PC-9 (cell line): Measurements from ENCODE around the gene NADSYN1. TPM values are rescaled to one million over a fixed set of nuclear protein-coding genes. Genes with fewer than 3 reads are reported as not detected.

ENCODE experiments used
- BruUV-seq: library from RNA; stranded (reverse); fragments of 400-500 nt; replicated peaks from 2 replicates; lab custom pipeline; 2021; lab: Mats Ljungman, UMichigan
- CTCF ChIA-PET: fragments of 300-600 bp; sonication (Branson Sonifier 250); formaldehyde crosslinking; loops from one replicate; lab custom pipeline; 2022; ENCODE audit warnings: antibody characterized with exemption; lab: Charles Lee
- POLR2A ChIA-PET: fragments of 300-600 bp; sonication (Branson Sonifier 250); formaldehyde crosslinking; loops from one replicate; lab custom pipeline; 2022; ENCODE audit warnings: antibody characterized with exemption; ENCODE audit not compliant: unreplicated experiment; lab: Charles Lee
- DNase-seq, 2 experiments: peaks; one replicate each; pipeline versions ENCODE4 v3.0.0 to v3.0.0-alpha.2; 2015 to 2022; ENCODE audit warnings: mixed read lengths in 1 of 2
- H2AFZ ChIP-seq: fragments of 200-600 bp; sonication (generic); 2 replicates; pipeline ENCODE4 v1.8.1; 2017; ENCODE audit warnings: antibody characterized with exemption
- H3F3A ChIP-seq: fragments of 200-600 bp; sonication (generic); 2 replicates; pipeline ENCODE4 v1.8.1; 2017; ENCODE audit warnings: antibody characterized with exemption, mild to moderate bottlenecking, low read depth; ENCODE audit not compliant: insufficient read depth
- H3K27ac ChIP-seq: fragments of 200-600 bp; sonication (generic); 2 replicates; pipeline ENCODE4 v1.6.1; 2016; ENCODE audit warnings: mixed run types
- H3K27me3 ChIP-seq: fragments of 200-600 bp; sonication (generic); 2 replicates; pipeline ENCODE4 v1.6.1; 2016; ENCODE audit warnings: low read depth, mixed run types; ENCODE audit not compliant: insufficient read depth
- H3K36me3 ChIP-seq: fragments of 200-600 bp; sonication (generic); 2 replicates; pipeline ENCODE4 v1.6.1; 2016; ENCODE audit warnings: low read depth, mixed run types
- H3K4me1 ChIP-seq: fragments of 200-600 bp; sonication (generic); replicated peaks from 2 replicates; pipeline ENCODE4 v1.6.1; 2016; ENCODE audit warnings: mixed run types; ENCODE audit not compliant: insufficient read depth
- H3K4me2 ChIP-seq: fragments of 200-600 bp; sonication (generic); 2 replicates; pipeline ENCODE4 v1.6.1; 2017; ENCODE audit warnings: mixed run types
- H3K4me3 ChIP-seq: fragments of 200-600 bp; sonication (generic); 2 replicates; pipeline ENCODE4 v1.6.1; 2016; ENCODE audit warnings: mixed run types
- H3K79me2 ChIP-seq: fragments of 200-600 bp; sonication (generic); 2 replicates; pipeline ENCODE4 v1.6.1; 2017; ENCODE audit warnings: low read depth, mixed run types
- H3K9me2 ChIP-seq: fragments of 200-600 bp; sonication (generic); 2 replicates; pipeline ENCODE4 v1.8.1; 2017; ENCODE audit warnings: mild to moderate bottlenecking; ENCODE audit not compliant: insufficient read depth
- H3K9me3 ChIP-seq: fragments of 200-600 bp; sonication (generic); 2 replicates; pipeline ENCODE4 v1.8.1; 2016; ENCODE audit warnings: low read depth; ENCODE audit not compliant: insufficient read depth
- H4K20me1 ChIP-seq: fragments of 200-600 bp; sonication (generic); 2 replicates; pipeline ENCODE4 v1.8.1; 2017; ENCODE audit not compliant: insufficient read depth
- CTCF ChIP-seq: fragments of 200-600 bp; sonication (generic); conservative IDR thresholded peaks from 2 replicates; pipeline ENCODE4 v1.6.1; 2017; ENCODE audit warnings: mixed run types, antibody characterized with exemption, mild to moderate bottlenecking, moderate library complexity
- EZH2 ChIP-seq: fragments of 200-600 bp; sonication (generic); IDR thresholded peaks from 2 replicates; pipeline ENCODE4 v1.8.0; 2017; ENCODE audit warnings: antibody characterized with exemption, low read depth
- intact Hi-C: fragments of 100-400 bp; cut with micrococcal nuclease; formaldehyde crosslinking; loops from one replicate; pipeline ENCODE4 v1.10.0; 2022; ENCODE audit not compliant: unreplicated experiment
- total RNA-seq: library from RNA; stranded (reverse); gene quantifications from 2 replicates; pipeline ENCODE4 v1.2.3, GENCODE V29; 2021

NADSYN1 gene
- total RNA-seq, 1 experiment from 2014 or later, result 118 TPM

DNA sequence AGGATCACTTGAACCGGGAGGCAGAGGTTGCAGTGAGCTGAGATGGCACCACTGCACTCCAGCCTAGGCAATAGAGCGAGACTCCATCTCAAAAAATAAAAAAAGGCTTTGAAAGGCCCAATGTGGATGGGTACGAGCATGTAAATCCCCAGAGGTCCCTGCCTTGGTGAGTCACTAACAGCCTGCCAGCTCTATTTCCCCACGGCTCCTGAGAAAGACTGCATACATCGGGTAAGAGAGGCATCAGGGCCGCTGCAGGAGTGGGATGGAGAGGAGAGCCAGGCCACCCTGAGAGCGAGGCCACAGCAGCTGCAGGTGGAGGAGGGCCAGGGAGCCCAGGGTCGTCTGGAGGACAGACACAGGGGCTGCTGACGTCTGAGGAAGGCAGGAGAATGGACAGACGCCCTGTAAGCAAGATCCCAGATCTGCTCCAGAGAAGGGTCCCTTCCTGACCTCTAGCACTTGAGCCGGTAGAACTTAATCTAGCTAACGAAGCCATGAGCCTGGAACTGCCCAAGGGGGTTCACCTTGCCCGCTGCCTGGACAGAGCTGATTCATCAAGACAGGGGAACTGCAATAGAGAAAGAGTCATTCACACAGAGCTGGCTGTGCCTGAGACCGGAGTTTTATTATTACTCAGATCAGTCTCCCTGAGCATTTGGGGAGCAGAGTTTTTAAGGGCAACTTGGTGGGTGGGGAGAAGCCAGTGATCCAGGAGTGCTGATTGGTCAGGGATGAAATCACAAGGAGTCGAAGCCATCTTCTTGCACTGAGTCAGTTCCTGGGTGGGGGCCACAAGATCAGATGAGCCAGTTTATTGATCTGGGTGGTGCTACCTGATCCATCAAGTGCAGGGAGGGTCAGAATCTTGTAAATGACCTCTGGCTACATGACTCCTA lies 90.1 kb downstream of the NADSYN1 start:
- no TSS peak for BruUV-seq
- CTCF ChIA-PET, result no interaction called here
- Histone ChIP-seq H3F3A (no peaks in the 10 kb centered on the region), H2AFZ (no peak overlapping the region), H3K36me3 (no peaks in the 10 kb centered on the region), H3K27me3 (peaks cover 25% of the 10 kb centered on the region), H3K27ac (no peak overlapping the region), H3K9me2 (no peaks in the 10 kb centered on the region), H3K9me3 (no peaks in the 10 kb centered on the region), H3K4me2 (no peak overlapping the region), H3K4me1 (0 out of 2 replicates have a peak, but pooled peaks cover 5% of the 10 kb centered on the region), H4K20me1 (no peaks in the 10 kb centered on the region), H3K4me3 (no peak overlapping the region), H3K79me2 (no peaks in the 10 kb centered on the region)
- intact Hi-C loops, result no loop called here
- TF ChIP-seq EZH2 (no peak), CTCF (no peak)
- no peak for DNase-seq
- POLR2A ChIA-PET, result no interaction called here

- ChIA-PET POLR2A (no interaction called here), CTCF (no interaction called here)
- Histone ChIP-seq H3K79me2 (no peaks in the 10 kb centered on the region), H3K4me1 (0 out of 2 replicates have a peak, but pooled peaks cover 5% of the 10 kb centered on the region), H3K9me2 (no peaks in the 10 kb centered on the region), H3K4me3 (no peak overlapping the region), H3K4me2 (no peak overlapping the region), H4K20me1 (no peaks in the 10 kb centered on the region), H3K9me3 (no peaks in the 10 kb centered on the region), H3F3A (no peaks in the 10 kb centered on the region), H3K27me3 (peaks cover 33% of the 10 kb centered on the region), H3K36me3 (no peaks in the 10 kb centered on the region), H3K27ac (no peak overlapping the region), H2AFZ (no peak overlapping the region)
- no TSS peak for BruUV-seq
- intact Hi-C loops, result no loop called here
- DNase-seq, result no peak
- TF ChIP-seq CTCF, result no peak
- TF ChIP-seq EZH2, result no peak
Observed at GRCh38 chr11:71543866-71544265, 90.9 kb downstream of the NADSYN1 start.

DNA sequence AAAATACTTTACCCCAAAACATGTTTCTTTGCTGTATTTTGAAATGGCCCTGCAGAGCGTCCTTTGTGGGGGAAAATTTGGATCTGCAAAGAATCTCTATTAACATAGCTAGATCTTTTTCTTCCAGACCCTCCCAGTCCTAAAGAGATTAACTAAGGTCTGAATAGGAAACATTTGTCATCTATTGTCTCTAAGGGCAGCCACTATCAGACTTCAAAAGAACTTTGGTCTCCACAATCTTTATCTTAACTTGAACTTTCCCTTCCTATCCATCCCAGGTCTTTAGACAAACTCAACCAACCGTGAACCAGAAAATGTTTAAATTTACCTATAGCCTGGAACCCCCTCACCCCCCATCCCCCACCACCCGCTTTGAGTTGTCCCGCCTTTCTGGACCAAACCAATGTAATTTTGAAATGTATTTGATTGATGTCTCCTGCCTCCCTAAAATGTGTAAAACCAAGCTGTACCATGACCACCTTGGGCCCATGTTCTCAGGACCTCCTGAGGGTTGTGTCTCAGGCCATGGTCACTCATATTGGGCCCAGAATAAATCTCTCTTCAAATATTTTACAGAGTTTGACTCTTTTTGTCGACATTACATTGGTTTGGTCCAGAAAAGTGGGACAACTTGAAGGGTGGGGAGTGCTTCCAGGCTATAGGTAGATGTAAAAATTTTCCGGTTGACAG lies 91.7 kb downstream of the NADSYN1 start:
- no peak for DNase-seq
- CTCF ChIA-PET, result no interaction called here
- Histone ChIP-seq H3K79me2 (no peaks in the 10 kb centered on the region), H4K20me1 (no peaks in the 10 kb centered on the region), H3K4me3 (no peak overlapping the region), H3K4me1 (0 out of 2 replicates have a peak, but pooled peaks cover 5% of the 10 kb centered on the region), H3K9me2 (no peaks in the 10 kb centered on the region), H3K27me3 (peaks cover 41% of the 10 kb centered on the region), H3K36me3 (no peaks in the 10 kb centered on the region), H3K9me3 (no peaks in the 10 kb centered on the region), H3F3A (no peaks in the 10 kb centered on the region), H3K4me2 (no peak overlapping the region), H3K27ac (no peak overlapping the region), H2AFZ (no peak overlapping the region)
- intact Hi-C loops, result no loop called here
- POLR2A ChIA-PET, result no interaction called here
- TF ChIP-seq EZH2, result no peak
- TF ChIP-seq CTCF, result no peak
- no TSS peak for BruUV-seq
